ENCODE results near the gene RIT1. TPM values are rescaled to one million over a fixed set of nuclear protein-coding genes. Genes with fewer than 3 reads are reported as not detected.

RIT1 gene
- total and polyA plus RNA-seq, 2 of the 8 experiments (the other 6 are each of a cell fraction or from before 2014, with no cell fraction given) = 25.3 to 26.8 TPM

- TF ChIP-seq CHD7 (IDR thresholded peaks at IDR 0.05; ENCODE audit: insufficient replicate concordance, low read length) (no peak), POLR2AphosphoS5 (IDR thresholded peaks at IDR 0.05; ENCODE audit: low read depth, low read length) (no peak), CHD1 (IDR thresholded peaks at IDR 0.05; ENCODE audit: low read depth, low read length) (no peak), TBP (IDR thresholded peaks at IDR 0.05; ENCODE audit: low read depth, low read length) (no peak; the same call in 1 of the 2 replicates), BACH1 (IDR thresholded peaks at IDR 0.05; ENCODE audit: low read length) (no peak), TAF1 (IDR thresholded peaks at IDR 0.05; ENCODE audit: low read depth, low read length) (no peak)
- TF ChIP-seq, protein P1, sequence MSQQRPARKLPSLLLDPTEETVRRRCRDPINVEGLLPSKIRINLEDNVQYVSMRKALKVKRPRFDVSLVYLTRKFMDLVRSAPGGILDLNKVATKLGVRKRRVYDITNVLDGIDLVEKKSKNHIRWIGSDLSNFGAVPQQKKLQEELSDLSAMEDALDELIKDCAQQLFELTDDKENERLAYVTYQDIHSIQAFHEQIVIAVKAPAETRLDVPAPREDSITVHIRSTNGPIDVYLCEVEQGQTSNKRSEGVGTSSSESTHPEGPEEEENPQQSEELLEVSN (IDR thresholded peaks at IDR 0.05) = no peak
Observed at GRCh38 chr1:155856257-155856974, 54.7 kb downstream of the RIT1 start (continued).
